ENCODE data around the gene TRIM67.

TRIM67 gene

DNA sequence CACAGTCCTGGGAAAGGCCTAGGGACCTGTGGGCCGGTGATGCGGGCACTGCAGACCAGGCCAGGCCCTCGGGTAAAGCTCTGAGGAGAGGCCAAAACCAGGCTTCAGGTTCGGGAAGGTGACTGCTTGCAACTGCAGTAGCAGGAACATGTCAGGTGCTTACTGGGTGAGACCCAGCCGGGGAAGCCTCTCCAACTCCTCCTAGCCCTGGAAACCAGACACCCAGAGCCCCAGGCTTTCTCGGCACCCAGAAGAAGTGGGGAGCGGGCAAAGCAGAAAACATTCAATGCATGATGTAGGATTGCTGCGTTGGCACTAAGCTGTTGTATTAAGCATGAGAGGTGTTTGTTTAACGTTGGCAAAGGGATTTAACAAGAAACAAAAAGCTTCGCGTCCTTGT is 58.9 kb downstream of the TRIM67 start:
- no peak for DNase-seq
- H3K79me2 ChIP-seq (ENCODE audit: low read length) = no peaks in the 10 kb centered on the region
- H3K9ac ChIP-seq (ENCODE audit: low read length) = no peak overlapping the region
- H3K36me3 ChIP-seq (replicated peaks; ENCODE audit: insufficient read depth, low read length) = no peaks in the 10 kb centered on the region
- no peaks in the 10 kb centered on the region for H3K9me2 ChIP-seq (replicated peaks; ENCODE audit: insufficient read depth, low read length)
- no peak for TF ChIP-seq EZH2phosphoT487 (IDR thresholded peaks at IDR 0.05; ENCODE audit: low read length)
- no peaks in the 10 kb centered on the region for H3F3A ChIP-seq (ENCODE audit: insufficient read depth, low read length)
- H3K27me3 ChIP-seq (replicated peaks; ENCODE audit: insufficient read depth, low read length) = no peaks in the 10 kb centered on the region
- H2AFZ ChIP-seq (ENCODE audit: low read length) = no peak overlapping the region
- H3K27ac ChIP-seq (ENCODE audit: low read length) = no peak overlapping the region
- no peaks in the 10 kb centered on the region for H4K20me1 ChIP-seq (ENCODE audit: insufficient read depth, low read length)
- no peaks in the 10 kb centered on the region for H3K9me3 ChIP-seq (replicated peaks; ENCODE audit: insufficient read depth, low read length)
- H3K4me3 ChIP-seq (ENCODE audit: low read length) = no peak overlapping the region
- H3K4me2 ChIP-seq (ENCODE audit: low read depth, low read length) = no peak overlapping the region
- H3K4me1 ChIP-seq (ENCODE audit: low read length) = no peaks in the 10 kb centered on the region

- Histone ChIP-seq H2AFZ (ENCODE audit: low read length) (no peak overlapping the region), H3K79me2 (ENCODE audit: low read length) (0 out of 2 replicates have a peak, but pooled peaks cover 3% of the 10 kb centered on the region), H3F3A (ENCODE audit: insufficient read depth, low read length) (no peaks in the 10 kb centered on the region), H3K36me3 (replicated peaks; ENCODE audit: insufficient read depth, low read length) (peaks cover 4% of the 10 kb centered on the region; the same call in 1 of the 2 replicates), H3K9me3 (replicated peaks; ENCODE audit: insufficient read depth, low read length) (no peaks in the 10 kb centered on the region), H3K4me3 (ENCODE audit: low read length) (no peak overlapping the region), H4K20me1 (ENCODE audit: insufficient read depth, low read length) (no peaks in the 10 kb centered on the region), H3K27me3 (replicated peaks; ENCODE audit: insufficient read depth, low read length) (no peaks in the 10 kb centered on the region), H3K9ac (ENCODE audit: low read length) (no peak overlapping the region), H3K4me1 (ENCODE audit: low read length) (no peaks in the 10 kb centered on the region), H3K9me2 (replicated peaks; ENCODE audit: insufficient read depth, low read length) (no peaks in the 10 kb centered on the region), H3K27ac (ENCODE audit: low read length) (no peak overlapping the region), H3K4me2 (ENCODE audit: low read depth, low read length) (no peak overlapping the region)
- TF ChIP-seq EZH2 (optimal IDR thresholded peaks at IDR 0.05; ENCODE audit: low read depth, low read length) = no peak
- no peak for TF ChIP-seq EZH2phosphoT487 (IDR thresholded peaks at IDR 0.05; ENCODE audit: low read length)
- TF ChIP-seq CTCF (IDR thresholded peaks at IDR 0.05; ENCODE audit: low read length) = no peak
- DNase-seq = no peak
Measured at GRCh38 chr1:231226156-231226555, 64.3 kb downstream of the TRIM67 start.

DNA sequence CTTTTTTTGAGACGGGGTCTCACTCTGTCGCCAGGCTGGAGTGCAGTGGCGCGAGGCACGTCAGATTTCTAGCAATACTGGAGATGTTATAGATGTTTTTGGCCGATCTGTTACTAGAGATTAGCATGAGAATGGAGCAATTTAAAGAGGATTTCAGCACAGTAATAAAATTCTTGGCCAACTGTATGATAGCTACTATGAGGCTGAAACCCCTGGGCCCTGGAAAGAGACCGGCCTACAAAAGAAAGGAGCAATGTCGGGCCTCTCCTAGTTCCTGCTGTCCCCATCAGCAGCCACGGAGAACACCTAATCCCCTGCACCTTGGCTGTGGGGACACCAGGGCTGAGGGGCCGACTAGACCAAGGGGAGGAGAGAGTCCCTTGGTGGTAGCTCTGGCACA is 69.7 kb downstream of the TRIM67 start:
- no peak overlapping the region for H2AFZ ChIP-seq (ENCODE audit: low read length)
- H3K4me1 ChIP-seq (ENCODE audit: low read length) = no peaks in the 10 kb centered on the region
- no peak for DNase-seq
- peaks cover 4% of the 10 kb centered on the region; the same call in 1 of the 2 replicates for H3K36me3 ChIP-seq (replicated peaks; ENCODE audit: insufficient read depth, low read length)
- no peak overlapping the region for H3K4me3 ChIP-seq (ENCODE audit: low read length)
- no peak overlapping the region for H3K9ac ChIP-seq (ENCODE audit: low read length)
- no peaks in the 10 kb centered on the region for H3K9me3 ChIP-seq (replicated peaks; ENCODE audit: insufficient read depth, low read length)
- no peaks in the 10 kb centered on the region for H3F3A ChIP-seq (ENCODE audit: insufficient read depth, low read length)
- 0 out of 2 replicates have a peak, but pooled peaks cover 3% of the 10 kb centered on the region for H3K79me2 ChIP-seq (ENCODE audit: low read length)
- no peaks in the 10 kb centered on the region for H3K27me3 ChIP-seq (replicated peaks; ENCODE audit: insufficient read depth, low read length)
- TF ChIP-seq CTCF (IDR thresholded peaks at IDR 0.05; ENCODE audit: low read length) = no peak
- TF ChIP-seq EZH2phosphoT487 (IDR thresholded peaks at IDR 0.05; ENCODE audit: low read length) = no peak
- TF ChIP-seq EZH2 (optimal IDR thresholded peaks at IDR 0.05; ENCODE audit: low read depth, low read length) = no peak
- H3K27ac ChIP-seq (ENCODE audit: low read length) = no peak overlapping the region
- no peaks in the 10 kb centered on the region for H4K20me1 ChIP-seq (ENCODE audit: insufficient read depth, low read length)
- H3K9me2 ChIP-seq (replicated peaks; ENCODE audit: insufficient read depth, low read length) = no peaks in the 10 kb centered on the region
- H3K4me2 ChIP-seq (ENCODE audit: low read depth, low read length) = no peak overlapping the region

GRCh38 chr1:231232870-231233734 is 71.2 kb downstream of the TRIM67 start:
- Histone ChIP-seq H3K27me3 (replicated peaks; ENCODE audit: insufficient read depth, low read length) (no peaks in the 10 kb centered on the region), H3F3A (ENCODE audit: insufficient read depth, low read length) (no peaks in the 10 kb centered on the region), H3K4me2 (ENCODE audit: low read depth, low read length) (no peak overlapping the region), H3K9me3 (replicated peaks; ENCODE audit: insufficient read depth, low read length) (no peaks in the 10 kb centered on the region), H3K9me2 (replicated peaks; ENCODE audit: insufficient read depth, low read length) (no peaks in the 10 kb centered on the region), H3K79me2 (ENCODE audit: low read length) (0 out of 2 replicates have a peak, but pooled peaks cover 3% of the 10 kb centered on the region), H3K4me1 (ENCODE audit: low read length) (no peaks in the 10 kb centered on the region), H3K27ac (ENCODE audit: low read length) (no peak overlapping the region), H4K20me1 (ENCODE audit: insufficient read depth, low read length) (no peaks in the 10 kb centered on the region), H3K9ac (ENCODE audit: low read length) (no peak overlapping the region), H2AFZ (ENCODE audit: low read length) (no peak overlapping the region), H3K4me3 (ENCODE audit: low read length) (no peak overlapping the region), H3K36me3 (replicated peaks; ENCODE audit: insufficient read depth, low read length) (peaks cover under 1% of the 10 kb centered on the region; the same call in 1 of the 2 replicates)
- TF ChIP-seq CTCF (IDR thresholded peaks at IDR 0.05; ENCODE audit: low read length) (no peak), EZH2 (optimal IDR thresholded peaks at IDR 0.05; ENCODE audit: low read depth, low read length) (no peak), EZH2phosphoT487 (IDR thresholded peaks at IDR 0.05; ENCODE audit: low read length) (no peak)
- no peak for DNase-seq
